OCI-M2 (cell line): ENCODE results near the gene SPATA16.

Source experiments
- DNase-seq: peaks from one replicate; lab custom pipeline; 2025; ENCODE audit not compliant: unreplicated experiment; lab: John Stamatoyannopoulos, UW

Gene SPATA16

GRCh38 chr3:172846103-172846561 is 294.9 kb downstream of the SPATA16 start:
- no peak for DNase-seq

GRCh38 chr3:172844428-172844827 is 296.6 kb downstream of the SPATA16 start:
- DNase-seq: no peak

- DNase-seq: no peak
Observed at GRCh38 chr3:172840913-172841312, 300.1 kb downstream of the SPATA16 start.

- DNase-seq: no peak
Observed at GRCh38 chr3:172840463-172840862, 300.6 kb downstream of the SPATA16 start.

GRCh38 chr3:172839679-172840078 is 301.4 kb downstream of the SPATA16 start:
- DNase-seq: no peak
